ENCODE measurements around the gene TYW5. TPM values are rescaled to one million over a fixed set of nuclear protein-coding genes. Genes with fewer than 3 reads are reported as not detected.

The TYW5 gene, protein sequence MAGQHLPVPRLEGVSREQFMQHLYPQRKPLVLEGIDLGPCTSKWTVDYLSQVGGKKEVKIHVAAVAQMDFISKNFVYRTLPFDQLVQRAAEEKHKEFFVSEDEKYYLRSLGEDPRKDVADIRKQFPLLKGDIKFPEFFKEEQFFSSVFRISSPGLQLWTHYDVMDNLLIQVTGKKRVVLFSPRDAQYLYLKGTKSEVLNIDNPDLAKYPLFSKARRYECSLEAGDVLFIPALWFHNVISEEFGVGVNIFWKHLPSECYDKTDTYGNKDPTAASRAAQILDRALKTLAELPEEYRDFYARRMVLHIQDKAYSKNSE
- total RNA-seq, result 6.9 and 8.5 TPM in 2 replicates

DNA sequence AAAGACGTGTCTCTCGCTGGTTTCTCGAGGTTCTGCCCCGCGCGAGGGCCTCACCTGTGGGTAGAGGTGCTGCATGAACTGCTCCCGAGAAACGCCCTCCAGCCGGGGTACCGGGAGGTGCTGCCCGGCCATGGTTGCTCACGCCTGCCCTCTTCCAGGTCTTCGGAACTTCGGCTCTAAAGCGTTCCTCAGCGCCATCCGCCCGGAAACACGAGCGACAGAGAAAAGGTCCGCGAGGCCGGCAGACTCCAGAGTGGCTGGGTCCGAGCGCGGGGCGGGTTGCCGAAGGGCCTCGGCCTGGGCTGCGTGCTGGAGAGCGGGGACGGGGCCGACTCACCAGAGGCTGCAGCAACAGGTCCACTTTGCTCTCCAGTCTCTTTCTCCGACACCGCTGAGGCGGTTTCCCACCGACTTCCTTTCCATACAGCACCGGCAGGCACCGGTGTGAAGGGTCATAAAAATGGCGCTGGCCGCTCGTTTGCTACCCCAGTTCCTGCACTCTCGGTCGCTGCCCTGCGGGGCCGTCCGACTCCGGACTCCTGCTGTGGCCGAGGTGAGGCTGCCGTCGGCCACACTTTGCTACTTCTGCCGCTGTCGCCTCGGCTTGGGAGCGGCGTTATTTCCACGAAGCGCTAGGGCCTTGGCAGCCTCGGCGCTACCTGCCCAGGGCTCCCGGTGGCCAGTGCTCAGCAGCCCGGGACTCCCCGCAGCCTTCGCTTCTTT, at the start of gene TYW5, which contains the start of gene MAIP1:
Gene TYW5, minus strand, starts transcription at position 153 of the 723 bp plus-strand sequence. Its CDS starts 21 bp downstream, at position 132.
Gene MAIP1, plus strand, starts transcription at position 244 of the 723 bp plus-strand sequence. Its CDS starts 217 bp downstream, at position 461.

DNA sequence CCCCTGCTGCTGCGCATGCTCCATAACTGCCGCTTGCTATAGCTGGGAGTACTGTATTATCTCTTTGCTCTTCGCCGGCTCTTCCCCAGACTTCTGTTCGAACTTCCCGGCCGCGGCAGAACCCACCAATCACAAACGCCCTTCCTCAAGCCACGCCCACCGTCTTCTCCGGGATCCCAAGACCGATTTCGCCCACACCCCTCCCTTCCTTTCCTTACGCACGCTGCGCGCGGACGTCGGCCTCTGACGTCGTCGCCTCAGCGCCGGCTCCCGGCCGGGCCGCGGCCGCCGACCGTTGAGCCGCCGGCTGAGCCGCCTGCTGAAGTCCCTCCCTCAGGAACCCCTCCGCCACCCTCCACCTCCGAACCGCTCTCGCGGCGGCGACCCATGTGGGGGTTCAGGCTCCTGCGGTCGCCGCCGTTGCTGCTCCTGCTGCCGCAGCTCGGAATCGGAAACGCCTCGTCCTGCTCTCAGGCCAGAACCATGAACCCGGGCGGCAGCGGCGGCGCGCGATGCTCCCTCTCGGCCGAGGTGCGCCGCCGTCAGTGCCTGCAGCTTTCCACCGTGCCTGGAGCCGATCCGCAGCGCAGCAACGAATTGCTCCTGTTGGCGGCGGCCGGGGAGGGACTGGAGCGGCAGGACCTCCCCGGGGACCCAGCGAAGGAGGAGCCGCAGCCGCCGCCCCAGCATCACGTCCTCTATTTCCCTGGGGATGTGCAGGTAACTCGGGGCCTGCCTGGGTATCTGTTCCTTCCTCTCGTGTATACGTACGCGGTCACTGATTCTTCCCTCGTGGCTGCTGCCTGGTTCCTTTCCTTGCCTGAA, 44.0 kb downstream of the TYW5 start, which contains the start of gene C2orf69:
Gene C2orf69, plus strand, starts transcription at position 242 of the 825 bp plus-strand sequence. Its CDS starts 146 bp downstream, at position 388.

Other genes with a start within 250 kb of the TYW5 start
- 1.1 and 2.1 TPM in 2 replicates for gene FTCDNL1, start 104.3 kb downstream of the TYW5 start, total RNA-seq
- gene C2orf69, start 44.2 kb downstream of the TYW5 start, total RNA-seq, result 14.4 and 17.3 TPM in 2 replicates
- 27.2 and 30.7 TPM in 2 replicates for gene MAIP1, start 91 bp upstream of the TYW5 start, total RNA-seq

All from regular cardiac myocyte (primary cell).